Body of pancreas (tissue), 4 donors: ENCODE measurements around the gene MYO15A.

Experiments used
- POLR2A ChIP-seq, 3 donors: fragments of 450-650 bp; IDR thresholded peaks; one replicate each; pipeline ENCODE4 v1.6.1; 2016; ENCODE audit warnings: antibody characterized with exemption in 3 of 3, mild to moderate bottlenecking in 2 of 3
- TF ChIP-seq, protein P1 (sequence below), 7 experiments: fragments of 450-650 bp in 4 of 7; fragments of 200-600 bp in 3 of 7; sonication (generic) in 3 of 7; IDR thresholded peaks; one replicate each; pipeline ENCODE4 v1.5.1; 2016 to 2019; ENCODE audit warnings: antibody characterized with exemption in 7 of 7

DNA sequence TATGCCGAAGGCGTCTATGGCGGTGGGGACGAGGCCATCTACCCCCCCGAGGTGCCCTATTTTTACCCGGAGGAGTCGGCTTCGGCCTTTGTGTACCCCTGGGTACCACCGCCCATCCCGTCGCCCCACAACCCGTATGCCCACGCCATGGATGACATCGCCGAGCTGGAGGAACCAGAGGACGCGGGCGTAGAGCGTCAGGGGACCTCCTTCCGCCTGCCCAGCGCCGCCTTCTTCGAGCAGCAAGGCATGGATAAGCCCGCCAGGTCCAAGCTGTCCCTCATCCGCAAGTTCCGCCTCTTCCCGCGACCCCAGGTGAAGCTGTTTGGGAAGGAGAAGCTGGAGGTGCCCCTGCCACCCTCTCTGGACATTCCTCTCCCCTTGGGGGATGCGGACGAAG is 11.4 kb downstream of the MYO15A start:
- TF ChIP-seq, protein P1, sequence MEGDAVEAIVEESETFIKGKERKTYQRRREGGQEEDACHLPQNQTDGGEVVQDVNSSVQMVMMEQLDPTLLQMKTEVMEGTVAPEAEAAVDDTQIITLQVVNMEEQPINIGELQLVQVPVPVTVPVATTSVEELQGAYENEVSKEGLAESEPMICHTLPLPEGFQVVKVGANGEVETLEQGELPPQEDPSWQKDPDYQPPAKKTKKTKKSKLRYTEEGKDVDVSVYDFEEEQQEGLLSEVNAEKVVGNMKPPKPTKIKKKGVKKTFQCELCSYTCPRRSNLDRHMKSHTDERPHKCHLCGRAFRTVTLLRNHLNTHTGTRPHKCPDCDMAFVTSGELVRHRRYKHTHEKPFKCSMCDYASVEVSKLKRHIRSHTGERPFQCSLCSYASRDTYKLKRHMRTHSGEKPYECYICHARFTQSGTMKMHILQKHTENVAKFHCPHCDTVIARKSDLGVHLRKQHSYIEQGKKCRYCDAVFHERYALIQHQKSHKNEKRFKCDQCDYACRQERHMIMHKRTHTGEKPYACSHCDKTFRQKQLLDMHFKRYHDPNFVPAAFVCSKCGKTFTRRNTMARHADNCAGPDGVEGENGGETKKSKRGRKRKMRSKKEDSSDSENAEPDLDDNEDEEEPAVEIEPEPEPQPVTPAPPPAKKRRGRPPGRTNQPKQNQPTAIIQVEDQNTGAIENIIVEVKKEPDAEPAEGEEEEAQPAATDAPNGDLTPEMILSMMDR (IDR thresholded peaks at IDR 0.05): no peak
- TF ChIP-seq POLR2A (IDR thresholded peaks at IDR 0.05): no peak
